Measurements from ENCODE around the gene FIGNL1.

The FIGNL1 gene

DNA sequence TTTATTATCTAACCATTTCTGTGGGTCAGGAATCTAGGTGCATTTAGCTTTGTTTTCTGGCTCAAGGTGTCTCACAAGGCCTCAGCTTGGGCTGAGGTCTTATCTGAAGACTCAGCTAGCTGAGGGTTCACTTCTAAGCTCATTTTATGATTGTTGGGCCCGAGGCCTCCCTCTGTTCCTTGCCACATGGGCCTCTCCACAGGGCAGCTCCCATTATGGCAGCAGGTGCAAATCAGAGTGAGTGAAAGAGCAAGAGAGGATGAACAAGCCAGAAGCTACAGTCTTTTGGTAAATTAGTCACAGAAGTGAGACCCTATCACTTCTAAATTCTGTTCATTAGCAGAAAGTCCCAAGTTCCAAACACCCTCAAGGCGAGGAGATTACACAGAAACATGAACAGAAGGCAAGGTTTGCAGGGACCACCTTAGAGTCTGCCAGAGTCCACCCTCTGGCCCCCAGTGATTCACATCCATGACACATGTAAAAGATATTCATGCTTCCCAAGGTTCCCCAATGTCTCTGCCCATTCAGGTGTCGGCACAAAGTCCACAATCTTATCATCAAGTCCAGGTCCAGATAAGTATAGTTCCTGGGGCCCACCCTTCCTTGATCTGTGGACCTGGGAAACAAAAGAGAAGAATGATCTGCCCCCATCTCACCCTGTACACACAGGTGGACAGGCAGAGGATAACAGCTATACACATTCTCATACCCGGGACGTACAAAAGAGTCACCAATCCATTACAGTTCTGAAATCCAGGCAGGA, 23.7 kb downstream of the FIGNL1 start:
- no peak for FAIRE-seq

DNA sequence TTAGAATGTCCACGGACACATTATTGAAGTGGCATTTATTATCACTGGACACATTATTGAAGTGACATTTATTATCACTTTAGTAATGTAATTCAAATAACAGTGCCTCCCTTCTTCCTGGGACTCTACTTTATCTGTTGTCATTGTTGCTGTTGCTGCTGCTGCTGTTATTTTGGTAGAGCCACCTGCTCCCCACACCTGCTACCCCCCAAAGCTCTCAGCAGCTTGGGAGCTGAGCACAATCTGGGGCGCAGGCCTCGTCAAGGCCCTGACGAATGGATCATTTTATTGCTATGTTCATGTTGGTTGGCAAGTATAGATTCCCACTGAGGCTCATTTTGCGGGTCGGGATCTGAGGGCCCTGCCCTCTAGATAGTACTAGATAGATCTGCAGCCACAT, 24.8 kb downstream of the FIGNL1 start:
- no peak for FAIRE-seq

DNA sequence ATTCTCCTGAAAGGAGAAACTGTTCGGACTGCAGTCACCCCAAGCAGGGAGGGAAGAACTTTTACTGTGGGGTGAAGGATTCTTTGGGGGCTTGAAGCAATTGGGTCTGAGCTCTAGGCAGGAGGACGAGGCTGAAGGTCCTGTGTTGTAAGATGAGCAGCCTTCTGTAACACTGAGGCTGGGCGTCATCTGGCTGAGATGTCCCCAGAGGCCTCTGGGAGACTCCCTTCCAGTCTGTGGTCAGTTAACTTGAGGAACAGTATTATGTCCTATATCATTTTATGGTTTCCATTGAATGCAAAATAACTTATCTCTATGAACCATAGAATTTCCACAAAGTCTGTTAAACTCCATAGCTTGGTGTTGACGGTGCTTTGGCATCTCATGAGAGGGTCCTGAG, 26.3 kb downstream of the FIGNL1 start:
- no peak for FAIRE-seq

DNA sequence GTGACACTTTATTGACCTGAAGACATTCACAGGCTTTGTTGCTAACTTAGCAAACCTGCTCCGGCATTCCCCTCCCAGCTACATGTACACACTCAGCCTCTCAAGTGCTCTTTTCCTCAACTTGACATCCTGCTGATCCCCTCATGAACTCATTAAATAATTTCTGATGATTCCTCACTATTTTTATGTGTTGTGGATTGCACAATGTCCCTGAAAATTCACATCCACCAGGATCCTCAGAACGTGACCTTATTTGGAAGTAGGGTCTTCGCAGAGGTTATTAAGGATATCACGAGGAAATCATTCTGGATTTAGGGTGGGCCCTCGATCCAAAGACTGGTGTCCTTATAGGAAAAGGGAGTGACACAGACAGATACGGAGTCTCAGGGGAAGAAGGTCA, 27.3 kb downstream of the FIGNL1 start:
- FAIRE-seq: no peak

- no peak for FAIRE-seq
Measured at GRCh38 chr7:50421043-50421442, 29.1 kb downstream of the FIGNL1 start.

DNA sequence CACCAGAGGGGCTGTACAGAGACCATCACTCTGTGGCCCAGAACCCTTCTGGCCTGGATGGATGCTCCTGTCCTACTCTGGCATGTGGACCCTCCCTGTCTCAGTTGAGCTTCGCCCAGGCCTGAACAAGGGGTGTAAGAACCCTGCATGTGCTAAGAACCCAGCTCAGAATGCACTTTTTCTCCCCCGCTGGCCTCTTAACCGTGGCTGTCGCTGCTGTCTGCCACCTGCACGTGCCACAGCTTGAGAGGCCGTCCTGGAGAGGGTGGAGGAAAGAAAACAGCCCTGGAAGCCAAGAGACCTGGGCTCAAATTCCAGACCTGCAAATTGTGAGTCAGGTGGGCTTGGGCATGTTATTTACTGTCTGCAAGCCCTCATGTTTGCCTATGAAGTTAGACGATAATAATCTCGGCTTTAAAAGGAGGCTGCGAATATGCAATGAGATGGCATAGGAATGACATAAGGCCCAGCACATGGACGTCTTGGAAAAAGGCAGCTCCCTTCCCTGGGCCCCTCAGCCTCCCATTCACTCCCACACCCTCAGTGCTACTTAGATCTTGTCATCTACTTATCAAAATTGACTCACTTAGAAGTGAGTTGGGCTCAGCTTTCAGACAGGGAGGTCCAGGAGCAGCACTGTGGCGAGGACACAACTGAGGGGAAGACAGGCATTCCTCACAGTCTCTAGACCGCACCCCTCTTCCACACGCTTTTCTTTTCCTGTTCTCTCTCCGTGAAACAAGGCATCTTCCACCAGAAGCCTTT, 31.4 kb downstream of the FIGNL1 start:
- no peak for FAIRE-seq

- FAIRE-seq: peak; percentile 75
Measured at GRCh38 chr7:50418086-50418515, 32.0 kb downstream of the FIGNL1 start.

GRCh38 chr7:50416527-50417182, 33.5 kb downstream of the FIGNL1 start:
- FAIRE-seq: no peak

DNA sequence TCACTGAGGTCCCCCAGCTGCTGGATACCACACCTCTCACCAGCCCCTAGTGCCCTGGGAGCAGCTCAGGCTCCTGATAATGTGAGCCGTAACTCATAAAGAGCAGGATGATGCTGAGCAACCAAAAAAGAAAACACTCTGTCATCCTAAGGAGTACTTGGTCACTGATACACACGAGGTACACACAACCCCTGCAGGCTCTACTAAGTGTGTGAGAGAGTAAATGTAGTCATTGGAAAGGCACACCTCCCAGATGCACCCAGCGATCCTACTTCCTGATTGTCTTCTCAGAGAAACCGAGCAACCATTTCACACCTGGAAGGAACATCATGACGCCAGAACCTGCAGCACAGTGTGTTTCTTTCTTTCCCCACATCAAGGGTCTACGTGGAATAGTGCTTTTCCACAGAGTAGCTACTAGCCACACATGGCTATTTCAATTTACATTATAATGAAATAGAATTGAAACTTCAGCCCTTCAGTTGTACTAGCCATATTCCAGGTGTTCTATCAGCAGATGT, 34.2 kb downstream of the FIGNL1 start:
- no peak for FAIRE-seq

DNA sequence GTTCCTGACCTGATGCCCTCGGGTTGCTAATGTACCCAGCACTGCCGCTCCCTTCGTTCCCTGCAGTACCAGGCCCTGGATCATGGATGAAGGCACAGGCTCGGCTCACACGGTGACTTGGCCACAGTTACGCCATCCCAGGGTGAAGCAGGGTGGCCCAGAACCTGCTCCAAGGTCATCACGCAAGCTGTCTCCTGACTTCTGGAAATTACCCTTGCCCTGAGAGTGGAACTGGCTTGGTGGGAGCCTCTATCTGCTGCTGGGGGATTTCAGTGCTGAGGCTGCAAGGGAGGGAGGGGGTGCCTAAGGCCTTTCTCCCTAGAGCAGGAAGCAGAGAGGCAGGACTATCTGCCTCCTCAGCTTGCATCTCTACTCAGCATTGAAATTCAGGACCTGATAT, 36.6 kb downstream of the FIGNL1 start:
- no peak for FAIRE-seq

GRCh38 chr7:50412973-50413372, 37.2 kb downstream of the FIGNL1 start:
- FAIRE-seq: no peak

DNA sequence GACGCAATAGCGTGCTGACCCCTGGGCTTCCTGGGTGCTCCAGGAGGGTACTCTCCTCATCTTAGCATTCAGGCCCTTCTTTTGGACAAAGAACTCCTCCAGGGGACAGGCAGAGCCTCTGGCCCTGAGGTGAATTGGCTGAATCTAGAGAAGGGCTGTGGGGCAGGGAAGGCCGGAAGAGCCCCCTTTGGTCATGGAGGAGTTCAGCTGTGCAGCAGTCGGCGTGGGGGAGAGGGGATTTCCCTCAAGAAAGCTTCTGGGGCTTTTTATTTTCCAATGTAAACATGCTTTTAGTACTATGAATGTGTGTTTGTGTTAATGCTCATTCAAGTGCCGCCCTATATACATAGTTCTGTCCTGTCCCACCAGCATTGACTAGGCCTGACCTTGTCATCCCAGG, 38.8 kb downstream of the FIGNL1 start:
- FAIRE-seq: no peak

GRCh38 chr7:50409856-50410745, 40.0 kb downstream of the FIGNL1 start:
- FAIRE-seq: no peak

DNA sequence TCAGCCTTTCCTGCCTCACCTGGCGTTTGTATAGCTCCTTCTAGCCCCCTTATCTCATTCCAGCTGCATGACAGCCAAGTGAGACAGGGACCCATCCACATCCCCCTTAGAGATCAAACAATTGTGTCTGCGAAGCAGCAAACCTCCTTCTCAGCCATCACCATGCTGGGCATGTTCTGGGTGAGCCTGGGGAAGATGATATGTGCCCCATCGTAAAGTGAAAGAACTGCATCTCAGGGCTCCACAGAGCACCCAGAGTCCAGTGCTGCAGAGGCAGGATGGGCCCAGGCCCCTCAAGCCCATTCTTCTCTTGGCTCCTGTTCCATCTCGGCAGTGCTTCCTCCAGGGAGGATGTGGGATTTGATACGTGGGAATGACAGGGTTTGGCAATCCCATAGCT, 43.2 kb downstream of the FIGNL1 start:
- FAIRE-seq: no peak

DNA sequence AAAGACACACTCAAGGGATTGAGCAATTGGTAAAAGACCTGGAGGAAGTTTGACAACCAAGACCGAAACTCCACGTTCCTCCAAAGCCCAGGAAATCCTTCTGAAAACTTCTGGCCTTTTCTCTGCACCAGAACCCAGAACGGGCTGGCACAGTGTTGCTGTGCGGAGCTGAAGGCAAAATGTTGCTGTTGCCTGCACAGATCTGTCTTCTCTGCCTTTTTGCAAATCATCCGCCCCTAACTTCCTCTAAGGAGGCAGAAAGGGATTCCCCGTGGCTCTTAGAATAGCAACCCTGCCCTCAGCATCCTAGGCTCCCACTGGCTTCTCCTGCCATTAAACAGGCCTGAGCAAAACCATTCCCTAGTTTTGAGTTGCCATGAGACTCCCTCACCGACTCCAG, 44.9 kb downstream of the FIGNL1 start:
- FAIRE-seq: no peak

- no peak for FAIRE-seq
Measured at GRCh38 chr7:50404392-50404791, 45.8 kb downstream of the FIGNL1 start.

GRCh38 chr7:50400114-50400513, 50.0 kb downstream of the FIGNL1 start:
- no peak for FAIRE-seq

GRCh38 chr7:50399635-50400034, 50.5 kb downstream of the FIGNL1 start:
- no peak for FAIRE-seq

- FAIRE-seq: peak; percentile 92
Measured at GRCh38 chr7:50399206-50399605, 50.9 kb downstream of the FIGNL1 start.

- FAIRE-seq: no peak
Measured at GRCh38 chr7:50397971-50398324, 52.2 kb downstream of the FIGNL1 start.

DNA sequence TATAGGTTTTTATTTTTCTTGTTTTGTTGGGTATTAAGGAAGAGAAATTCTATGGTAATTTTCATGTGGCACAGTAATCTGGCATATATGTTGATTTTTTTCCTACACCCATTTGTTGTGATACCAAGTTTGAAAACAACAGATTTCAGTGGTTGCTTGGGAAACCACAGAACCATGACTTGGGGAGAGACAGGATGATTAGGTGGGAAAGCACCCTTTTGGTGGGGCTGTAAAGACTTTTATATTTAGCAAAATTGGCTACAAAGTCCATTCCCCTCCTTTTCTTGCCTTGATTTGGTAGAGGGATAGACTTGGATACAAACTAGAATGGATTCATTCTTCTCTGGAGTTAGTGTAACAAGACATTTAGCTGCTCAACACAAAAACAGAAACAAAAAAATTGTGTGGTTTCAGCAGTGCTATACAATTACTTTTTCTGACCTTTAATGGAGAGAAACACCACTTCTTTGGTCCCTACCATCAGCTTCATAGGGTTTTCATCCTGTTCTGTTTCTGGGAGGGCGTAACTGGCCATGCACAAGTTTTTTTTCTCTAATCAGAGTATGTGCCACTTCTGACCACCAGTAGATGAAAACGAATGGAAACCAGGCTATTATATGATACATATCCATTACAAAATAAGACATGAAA, 52.7 kb downstream of the FIGNL1 start:
- FAIRE-seq: no peak

GRCh38 chr7:50396856-50397255, 53.3 kb downstream of the FIGNL1 start:
- no peak for FAIRE-seq
